Activated CD8-positive, alpha-beta memory T cell treated with anti-CD3 and anti-CD28 coated beads, Interleukin-2, amount 10 ng/mL, durations not matched to agents 7 days and 5 days (primary cell): ENCODE results near the gene LBHD2. TPM values are rescaled to one million over a fixed set of nuclear protein-coding genes. Genes with fewer than 3 reads are reported as not detected.
"Not testable (repeated sequence)": the region's sequence is repeated elsewhere in the genome, so short reads cannot be mapped to it uniquely, and the experiment has no call there.

Experiments used
- ATAC-seq: fragments of 150-1000 bp; cut with Tn5 transposase; one replicate; pipeline ENCODE4 v1.10.0; 2021; ENCODE audit warnings: moderate library complexity
- CTCF ChIA-PET: fragments of 350-600 bp; sonication (Branson Sonifier 250); formaldehyde crosslinking; loops from one replicate; lab custom pipeline; 2021; ENCODE audit warnings: antibody characterized with exemption; lab: Charles Lee
- DNase-seq: peaks from one replicate; pipeline ENCODE4 v3.0.0-alpha.2; 2020
- H3K27ac Mint-ChIP-seq: one replicate; pipeline ENCODE4 v1.8.0; 2021; ENCODE audit warnings: mild to moderate bottlenecking, mixed read lengths
- H3K27me3 Mint-ChIP-seq: one replicate; pipeline ENCODE4 v1.8.0; 2021; ENCODE audit warnings: mixed read lengths
- H3K36me3 Mint-ChIP-seq: one replicate; pipeline ENCODE4 v1.8.0; 2021; ENCODE audit warnings: mild to moderate bottlenecking, mixed read lengths
- H3K4me1 Mint-ChIP-seq: one replicate; pipeline ENCODE4 v1.8.0; 2021; ENCODE audit warnings: mixed read lengths
- H3K4me3 Mint-ChIP-seq: one replicate; pipeline ENCODE4 v1.8.0; 2021; ENCODE audit warnings: mild to moderate bottlenecking, moderate library complexity, mixed read lengths
- H3K9me3 Mint-ChIP-seq: one replicate; pipeline ENCODE4 v1.8.0; 2022; ENCODE audit warnings: low read depth, mixed read lengths
- total RNA-seq, 2 experiments: library from RNA; stranded (reverse); gene quantifications; one replicate each; pipeline ENCODE4 v1.2.3, GENCODE V29; 2021

Gene LBHD2
- total RNA-seq, 2 experiments from 2014 or later, result not detected

GRCh38 chr14:103107941-103108748 is 24.1 kb downstream of the LBHD2 start:
- H3K27me3 Mint-ChIP-seq, result peaks cover 18% of the 10 kb centered on the region
- no peak for ATAC-seq
- peaks cover 7% of the 10 kb centered on the region for H3K4me1 Mint-ChIP-seq
- H3K36me3 Mint-ChIP-seq, result no peaks in the 10 kb centered on the region
- H3K27ac Mint-ChIP-seq, result no peak overlapping the region
- H3K9me3 Mint-ChIP-seq, result no peaks in the 10 kb centered on the region
- no peak overlapping the region for H3K4me3 Mint-ChIP-seq
- DNase-seq, result no peak
- CTCF ChIA-PET, result no interaction called here

- DNase-seq (no peak), ATAC-seq (no peak)
- no peaks in the 10 kb centered on the region for H3K36me3 Mint-ChIP-seq
- no peaks in the 10 kb centered on the region for H3K9me3 Mint-ChIP-seq
- H3K4me1 Mint-ChIP-seq, result peaks cover 5% of the 10 kb centered on the region
- peaks cover 12% of the 10 kb centered on the region for H3K27me3 Mint-ChIP-seq
- no peak overlapping the region for H3K27ac Mint-ChIP-seq
- no peak overlapping the region for H3K4me3 Mint-ChIP-seq
- CTCF ChIA-PET, result no interaction called here
Observed at GRCh38 chr14:103108749-103109207, 24.8 kb downstream of the LBHD2 start.

GRCh38 chr14:103109535-103110441 is 25.8 kb downstream of the LBHD2 start:
- CTCF ChIA-PET, result interaction anchor here (0.5 to 1.0 kb wide), 2 partner anchors 183 to 1759 kb away, joined by 3 read pairs; no protein-coding TSS in a partner anchor
- Mint-ChIP-seq H3K9me3 (no peaks in the 10 kb centered on the region), H3K27ac (no peak overlapping the region), H3K4me1 (peaks cover 6% of the 10 kb centered on the region), H3K4me3 (no peak overlapping the region), H3K36me3 (no peaks in the 10 kb centered on the region), H3K27me3 (peaks cover 9% of the 10 kb centered on the region)
- ATAC-seq (no peak), DNase-seq (no peak)

- H3K4me1 Mint-ChIP-seq, result peaks cover 8% of the 10 kb centered on the region
- DNase-seq, result no peak
- no peak overlapping the region for H3K4me3 Mint-ChIP-seq
- no peaks in the 10 kb centered on the region for H3K9me3 Mint-ChIP-seq
- ATAC-seq, result no peak
- H3K27me3 Mint-ChIP-seq, result no peaks in the 10 kb centered on the region
- no peak overlapping the region for H3K27ac Mint-ChIP-seq
- no peaks in the 10 kb centered on the region for H3K36me3 Mint-ChIP-seq
- CTCF ChIA-PET, result no interaction called here
Observed at GRCh38 chr14:103110681-103111231, 26.7 kb downstream of the LBHD2 start.

- CTCF ChIA-PET, result no interaction called here
- H3K27me3 Mint-ChIP-seq, result no peaks in the 10 kb centered on the region
Observed at GRCh38 chr14:103111232-103111868, 27.3 kb downstream of the LBHD2 start.

GRCh38 chr14:103112400-103113243 is 28.6 kb downstream of the LBHD2 start:
- H3K9me3 Mint-ChIP-seq, result no peaks in the 10 kb centered on the region
- no peak overlapping the region for H3K27ac Mint-ChIP-seq
- no peaks in the 10 kb centered on the region for H3K27me3 Mint-ChIP-seq
- DNase-seq (no peak), ATAC-seq (no peak)
- H3K4me3 Mint-ChIP-seq, result no peak overlapping the region
- no peaks in the 10 kb centered on the region for H3K36me3 Mint-ChIP-seq
- peaks cover 10% of the 10 kb centered on the region for H3K4me1 Mint-ChIP-seq
- CTCF ChIA-PET, result no interaction called here

More at GRCh38 chr14:103111232-103111868, 27.3 kb downstream of the LBHD2 start:
- ATAC-seq (no peak), DNase-seq (no peak)
- Mint-ChIP-seq H3K9me3 (no peaks in the 10 kb centered on the region), H3K4me1 (peaks cover 10% of the 10 kb centered on the region), H3K4me3 (no peak overlapping the region), H3K36me3 (no peaks in the 10 kb centered on the region), H3K27ac (no peak overlapping the region)

- Mint-ChIP-seq H3K4me3 (no peak overlapping the region), H3K27me3 (no peaks in the 10 kb centered on the region), H3K4me1 (peaks cover 10% of the 10 kb centered on the region), H3K27ac (no peak overlapping the region), H3K9me3 (no peaks in the 10 kb centered on the region), H3K36me3 (no peaks in the 10 kb centered on the region)
- CTCF ChIA-PET, result no interaction called here
- ATAC-seq (no peak), DNase-seq (no peak)
Observed at GRCh38 chr14:103113303-103113702, 29.3 kb downstream of the LBHD2 start.

GRCh38 chr14:103113774-103114173 is 29.8 kb downstream of the LBHD2 start:
- Mint-ChIP-seq H3K4me3 (no peak overlapping the region), H3K36me3 (no peaks in the 10 kb centered on the region), H3K4me1 (peaks cover 10% of the 10 kb centered on the region), H3K27ac (no peak overlapping the region), H3K9me3 (no peaks in the 10 kb centered on the region), H3K27me3 (no peaks in the 10 kb centered on the region)
- CTCF ChIA-PET, result no interaction called here
- DNase-seq, result no peak
- no peak for ATAC-seq

- peak overlapping the region; percentile 48 for H3K4me3 Mint-ChIP-seq
- H3K27me3 Mint-ChIP-seq, H3K36me3 Mint-ChIP-seq, H3K27ac Mint-ChIP-seq, H3K4me1 Mint-ChIP-seq, H3K9me3 Mint-ChIP-seq, ATAC-seq: not testable (repeated sequence)
- peak; percentile 44 for DNase-seq
- CTCF ChIA-PET, result interaction anchor here (6.2 kb wide), 1 partner anchor 10 kb away, joined by 36 read pairs; no protein-coding TSS in a partner anchor
Observed at GRCh38 chr14:103115086-103115679, 31.2 kb downstream of the LBHD2 start.

- no peak for ATAC-seq
- Mint-ChIP-seq H3K4me1 (peaks cover 10% of the 10 kb centered on the region), H3K36me3 (no peaks in the 10 kb centered on the region), H3K4me3 (no peak overlapping the region), H3K9me3 (no peaks in the 10 kb centered on the region), H3K27ac (no peak overlapping the region), H3K27me3 (peaks cover 8% of the 10 kb centered on the region)
- no peak for DNase-seq
- CTCF ChIA-PET, result interaction anchor here (6.2 kb wide), 1 partner anchor 11 kb away, joined by 36 read pairs; no protein-coding TSS in a partner anchor
Observed at GRCh38 chr14:103115845-103116572, 32.0 kb downstream of the LBHD2 start.

GRCh38 chr14:103116636-103117035 is 32.6 kb downstream of the LBHD2 start:
- CTCF ChIA-PET, result interaction anchor here (6.2 kb wide), 1 partner anchor 12 kb away, joined by 36 read pairs; no protein-coding TSS in a partner anchor
- Mint-ChIP-seq H3K4me1 (peaks cover 10% of the 10 kb centered on the region), H3K9me3 (no peaks in the 10 kb centered on the region), H3K36me3 (no peaks in the 10 kb centered on the region), H3K27ac (no peak overlapping the region), H3K27me3 (peaks cover 13% of the 10 kb centered on the region), H3K4me3 (no peak overlapping the region)
- DNase-seq (no peak), ATAC-seq (no peak)
